GM12865 (cell line): ENCODE results near the gene SLC5A6.

Experiments used
- DNase-seq: peaks from one replicate; pipeline ENCODE4 v3.0.0; 2010; ENCODE audit warnings: low read depth
- H3K4me3 ChIP-seq: 2 replicates; pipeline ENCODE4 v1.5.1; 2011; ENCODE audit warnings: mild to moderate bottlenecking, low read depth, low read length, control low read depth
- CTCF ChIP-seq: IDR thresholded peaks from 2 replicates; pipeline ENCODE4 v1.5.1; 2011; ENCODE audit warnings: low read length, control low read depth, low read depth, inconsistent platforms; ENCODE audit not compliant: insufficient read depth; ENCODE audit errors: missing control alignments

The SLC5A6 gene

DNA sequence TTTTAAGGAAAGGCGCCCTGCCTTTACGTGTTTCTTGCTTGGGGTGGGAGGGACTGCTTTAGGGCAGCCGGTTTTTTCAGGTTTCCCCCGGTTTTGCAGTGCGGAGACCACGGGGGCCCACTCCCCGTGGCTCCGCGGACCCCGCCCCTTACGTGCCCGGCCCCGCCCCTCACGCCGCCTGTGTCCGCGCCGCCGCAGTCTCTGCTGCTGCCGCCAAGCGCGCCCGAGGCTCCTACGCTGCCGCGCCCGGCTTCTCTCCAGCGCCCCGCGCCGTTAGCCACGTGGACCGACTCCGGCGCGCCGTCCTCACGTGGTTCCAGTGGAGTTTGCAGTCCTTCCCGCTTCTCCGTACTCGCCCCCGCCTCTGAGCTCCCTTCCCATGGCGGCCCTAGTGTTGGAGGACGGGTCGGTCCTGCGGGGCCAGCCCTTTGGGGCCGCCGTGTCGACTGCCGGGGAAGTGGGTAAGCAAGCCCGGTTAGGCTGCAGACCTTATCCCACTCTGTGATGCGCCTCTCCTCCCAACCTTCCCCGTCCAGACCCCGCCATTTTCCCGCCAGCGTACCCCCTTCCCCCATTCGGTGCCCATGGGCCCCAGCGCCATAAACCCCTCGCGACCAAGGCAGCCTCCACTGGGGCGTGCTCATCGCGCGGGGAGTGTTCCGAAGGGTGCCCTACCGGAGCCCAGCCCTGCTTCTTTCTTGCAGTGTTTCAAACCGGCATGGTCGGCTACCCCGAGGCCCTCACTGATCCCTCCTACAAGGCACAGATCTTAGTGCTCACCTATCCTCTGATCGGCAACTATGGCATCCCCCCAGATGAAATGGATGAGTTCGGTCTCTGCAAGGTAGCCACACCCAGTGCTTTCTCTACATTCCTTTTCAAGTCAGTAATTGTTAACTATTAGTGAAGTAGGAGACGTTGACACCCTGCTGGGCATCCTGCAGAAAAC, 5.4 kb upstream of the SLC5A6 start, which contains the start of gene CAD:
TSS of gene CAD (plus strand) at position 197 of the 949 bp plus-strand sequence. CDS start at position 380, 183 bp downstream.
- peak; percentile 14 for TF ChIP-seq CTCF
- DNase-seq: peak; percentile 94
- peak within 1 kb of the TSS; percentile 97 for H3K4me3 ChIP-seq

DNA sequence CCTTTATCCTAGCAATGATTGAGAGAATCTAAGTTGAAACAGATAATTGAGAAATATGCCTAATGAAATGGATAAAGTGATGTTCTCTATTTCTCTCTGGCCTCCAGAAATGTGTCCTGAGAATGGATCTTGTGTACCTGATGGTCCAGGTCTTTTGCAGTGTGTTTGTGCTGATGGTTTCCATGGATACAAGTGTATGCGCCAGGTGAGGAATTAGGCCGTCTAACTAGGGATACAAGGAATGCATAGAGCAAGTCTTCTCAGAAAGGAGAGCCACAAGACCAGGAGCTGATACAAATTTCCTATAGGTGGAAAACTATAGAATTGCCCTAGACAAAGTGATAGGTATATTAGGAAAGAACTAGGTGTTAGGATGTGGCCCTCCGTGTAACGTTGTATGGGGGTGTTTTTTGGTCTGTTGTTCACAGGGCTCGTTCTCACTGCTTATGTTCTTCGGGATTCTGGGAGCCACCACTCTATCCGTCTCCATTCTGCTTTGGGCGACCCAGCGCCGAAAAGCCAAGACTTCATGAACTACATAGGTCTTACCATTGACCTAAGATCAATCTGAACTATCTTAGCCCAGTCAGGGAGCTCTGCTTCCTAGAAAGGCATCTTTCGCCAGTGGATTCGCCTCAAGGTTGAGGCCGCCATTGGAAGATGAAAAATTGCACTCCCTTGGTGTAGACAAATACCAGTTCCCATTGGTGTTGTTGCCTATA, 4.5 kb upstream of the SLC5A6 start:
- peak overlapping the region; percentile 97 for H3K4me3 ChIP-seq
- no peak for DNase-seq
- no peak for TF ChIP-seq CTCF

- TF ChIP-seq CTCF: no peak
- H3K4me3 ChIP-seq: no peak overlapping the region
- DNase-seq: no peak
Observed at GRCh38 chr2:27214941-27215340, 2.9 kb upstream of the SLC5A6 start.

GRCh38 chr2:27212626-27213471, 781 bp upstream of the SLC5A6 start:
- peak; percentile 67 for DNase-seq
- H3K4me3 ChIP-seq: peak overlapping the region; percentile 87
- TF ChIP-seq CTCF: no peak

DNA sequence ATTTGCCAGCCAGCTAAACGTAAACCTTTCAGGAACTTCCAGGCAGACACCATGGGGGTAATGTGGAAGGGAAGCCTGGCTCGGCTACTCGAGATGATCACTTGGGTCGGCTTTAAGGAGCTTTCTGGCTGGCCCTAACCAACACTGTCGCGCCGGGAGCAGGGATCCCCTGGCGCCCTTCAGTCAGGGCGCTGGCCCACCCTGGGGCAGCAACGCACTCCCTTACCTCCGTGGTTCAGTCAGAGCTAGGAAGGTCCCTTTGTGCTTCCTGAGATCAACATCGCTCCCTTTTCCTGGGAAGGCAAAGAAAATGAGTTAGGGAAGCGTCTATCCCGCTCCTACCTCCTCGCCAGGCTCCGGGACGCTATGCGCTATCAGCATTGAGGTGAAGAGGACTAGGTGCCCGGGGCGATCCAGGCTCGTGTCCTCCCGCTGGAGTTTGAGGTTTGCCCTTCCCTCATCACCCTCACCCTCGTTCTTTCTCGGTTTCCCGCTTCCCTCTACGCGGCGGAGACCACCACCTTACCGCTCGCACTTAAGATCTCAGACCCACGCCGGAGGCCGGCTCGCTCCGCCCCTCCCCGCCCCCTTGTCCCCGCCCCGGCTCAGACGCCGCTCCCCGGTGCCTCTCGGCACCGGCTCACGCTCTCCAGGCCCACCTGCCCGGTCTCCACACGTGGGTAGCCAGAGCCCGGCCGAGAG, 676 bp downstream of the SLC5A6 start:
- no peak for TF ChIP-seq CTCF
- H3K4me3 ChIP-seq: peak overlapping the region; percentile 87
- DNase-seq: peak; percentile 17
